Activated CD4-positive, alpha-beta T cell treated with anti-CD3 and anti-CD28 coated beads, Interleukin-2, amount 50 U/mL, for 48 hours (primary cell): ENCODE results near the gene TSHZ2.

Experiments
- DNase-seq, 2 experiments: peaks; one replicate each; pipeline ENCODE4 v3.0.0-alpha.2; 2020

The TSHZ2 gene

DNA sequence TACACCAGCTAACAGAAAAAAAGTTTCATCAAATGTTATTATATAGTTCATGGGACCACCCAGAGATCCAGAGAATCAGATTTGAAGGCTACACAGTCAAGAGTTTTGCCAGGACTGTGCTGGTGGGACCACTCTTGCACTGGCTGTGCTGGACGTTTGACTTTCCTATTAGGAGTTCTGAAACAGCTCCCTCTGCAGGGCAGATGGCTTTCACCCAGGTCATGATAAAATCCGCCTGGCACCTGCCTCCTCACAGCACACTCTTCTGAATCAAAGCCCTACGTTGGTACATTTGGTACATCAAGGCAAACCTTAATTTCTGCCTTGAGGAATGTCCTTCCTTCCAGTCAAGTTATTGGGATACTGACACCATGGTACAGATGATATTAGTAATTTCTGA is 319.4 kb downstream of the TSHZ2 start:
- DNase-seq: peak; percentile 3 to 9

GRCh38 chr20:53292347-53292746 is 320.2 kb downstream of the TSHZ2 start:
- DNase-seq: no peak

DNA sequence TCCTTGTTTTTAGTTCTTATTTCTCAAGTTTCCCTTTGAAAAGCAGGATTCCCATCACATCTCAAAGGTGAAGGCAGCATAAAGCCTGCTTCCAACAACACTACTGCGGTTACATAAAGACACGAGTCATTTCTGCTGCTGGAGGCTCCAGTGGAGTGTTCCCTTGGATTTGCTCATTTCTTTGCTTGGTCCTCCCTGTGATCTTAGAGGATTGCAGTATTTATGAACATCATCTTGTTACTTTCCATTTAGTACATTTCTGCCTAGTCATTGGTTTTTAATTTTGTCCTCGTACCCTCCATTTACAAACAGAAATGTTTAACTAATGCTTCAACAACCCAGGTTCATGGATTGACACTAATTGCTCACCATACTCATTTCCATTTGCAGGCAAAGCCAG is 322.6 kb downstream of the TSHZ2 start:
- DNase-seq: no peak

DNA sequence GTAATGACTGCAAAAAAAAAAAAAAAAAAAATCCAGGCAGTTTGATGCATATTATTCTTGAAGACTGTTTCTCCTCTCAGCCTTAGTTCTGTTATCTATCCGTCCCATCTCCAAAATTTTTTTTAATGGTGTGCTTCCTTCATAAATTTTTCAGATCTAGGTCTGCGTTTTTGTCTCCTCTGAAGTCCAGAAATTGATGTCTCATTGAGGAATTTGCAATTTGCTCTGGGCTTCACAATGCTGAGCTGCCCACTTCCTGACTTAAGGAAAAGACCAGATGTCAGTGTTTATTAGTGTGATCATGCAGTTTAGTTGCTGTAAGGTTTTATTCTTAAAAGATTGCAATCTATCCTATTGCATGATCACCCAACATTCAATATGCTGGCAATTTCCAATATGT is 323.9 kb downstream of the TSHZ2 start:
- DNase-seq: no peak

- no peak for DNase-seq
Observed at GRCh38 chr20:53296451-53297153, 324.4 kb downstream of the TSHZ2 start.

- DNase-seq: no peak
Observed at GRCh38 chr20:53297154-53297529, 325.0 kb downstream of the TSHZ2 start.

- DNase-seq: no peak
Observed at GRCh38 chr20:53298260-53298659, 326.1 kb downstream of the TSHZ2 start.

- no peak for DNase-seq
Observed at GRCh38 chr20:53298911-53299310, 326.8 kb downstream of the TSHZ2 start.

DNA sequence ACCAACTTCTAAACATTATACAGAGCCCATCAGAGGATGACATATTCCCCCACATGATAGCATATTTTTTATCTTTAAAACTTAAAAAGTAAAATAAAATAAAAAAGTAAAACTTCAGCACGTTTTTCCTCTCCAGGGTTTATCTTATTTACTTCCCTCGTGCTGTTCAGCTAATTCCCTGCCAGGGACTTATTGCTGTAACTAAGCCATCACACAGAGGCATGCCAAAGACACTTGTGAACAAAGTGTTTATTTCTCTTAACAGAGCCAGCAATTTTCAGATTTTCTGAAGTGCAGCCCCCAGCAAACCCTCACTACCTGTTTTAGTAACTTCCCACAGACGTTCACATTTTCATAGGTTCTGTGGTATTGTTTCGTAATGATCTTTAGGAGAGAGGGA is 327.7 kb downstream of the TSHZ2 start:
- DNase-seq: no peak

GRCh38 chr20:53301869-53302268 is 329.7 kb downstream of the TSHZ2 start:
- DNase-seq: no peak

GRCh38 chr20:53302695-53303412 is 330.7 kb downstream of the TSHZ2 start:
- no peak for DNase-seq

DNA sequence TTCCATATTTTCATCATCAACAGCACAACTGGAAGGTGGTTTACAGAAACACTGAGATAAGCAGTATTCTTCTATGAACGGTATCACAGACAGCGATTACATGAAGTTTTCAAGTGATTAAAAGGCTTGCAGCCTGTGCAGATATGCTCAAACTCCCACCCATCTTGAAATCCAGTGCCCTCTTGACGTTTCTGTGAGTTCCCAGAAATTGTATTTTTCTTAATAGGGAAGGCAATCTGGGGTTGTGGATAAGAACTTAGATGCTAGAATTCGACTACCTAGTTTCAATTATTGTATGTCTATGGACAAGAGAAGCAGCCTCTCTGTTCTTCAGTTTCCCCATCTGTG is 331.2 kb downstream of the TSHZ2 start:
- no peak for DNase-seq

DNA sequence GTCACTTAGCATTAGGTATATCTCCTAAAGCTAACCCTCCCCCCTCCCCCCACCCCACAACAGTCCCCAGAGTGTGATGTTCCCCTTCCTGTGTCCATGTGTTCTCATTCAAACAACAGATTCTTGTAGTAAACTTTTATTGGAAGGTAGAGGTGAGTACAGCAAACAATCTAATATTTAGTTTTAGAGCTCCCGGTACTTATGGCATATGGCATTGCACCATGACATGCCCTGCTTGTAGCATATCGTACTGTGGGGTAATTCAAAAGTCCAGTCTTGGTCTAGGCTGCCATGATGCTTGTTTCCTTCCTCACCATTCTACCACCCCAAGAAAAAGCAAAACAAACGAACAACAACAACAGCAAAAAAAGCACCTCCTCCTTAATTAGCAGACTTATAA is 332.0 kb downstream of the TSHZ2 start:
- DNase-seq: no peak

DNA sequence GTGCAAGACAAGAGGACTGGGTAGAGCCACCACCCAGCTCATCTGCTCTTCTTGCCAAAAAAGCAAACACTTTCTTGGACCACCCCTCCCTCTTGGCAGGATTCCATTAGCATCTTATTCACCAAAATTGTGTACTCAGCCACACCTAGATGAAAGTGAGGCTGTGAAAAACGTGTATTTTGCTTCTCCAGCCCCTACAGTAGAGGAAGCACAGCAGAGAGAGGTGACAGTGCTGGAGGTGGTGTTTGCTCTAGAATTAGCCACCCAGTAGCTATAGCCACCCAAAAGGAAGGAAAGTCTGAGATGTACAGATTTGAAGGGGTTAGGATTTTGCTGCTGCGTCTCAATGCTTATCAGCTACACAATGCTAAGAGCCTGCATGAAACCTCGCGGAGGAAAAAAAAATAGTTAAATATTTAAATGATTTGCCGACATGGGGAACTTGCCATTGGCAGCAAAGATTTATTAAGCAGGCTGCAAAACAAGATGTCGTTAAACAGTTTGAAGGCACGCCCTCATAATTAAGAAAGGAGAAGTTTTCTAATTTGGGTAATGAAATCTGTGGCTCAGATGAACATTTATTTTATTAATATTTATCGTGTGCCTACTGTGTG is 334.1 kb downstream of the TSHZ2 start:
- no peak for DNase-seq

DNA sequence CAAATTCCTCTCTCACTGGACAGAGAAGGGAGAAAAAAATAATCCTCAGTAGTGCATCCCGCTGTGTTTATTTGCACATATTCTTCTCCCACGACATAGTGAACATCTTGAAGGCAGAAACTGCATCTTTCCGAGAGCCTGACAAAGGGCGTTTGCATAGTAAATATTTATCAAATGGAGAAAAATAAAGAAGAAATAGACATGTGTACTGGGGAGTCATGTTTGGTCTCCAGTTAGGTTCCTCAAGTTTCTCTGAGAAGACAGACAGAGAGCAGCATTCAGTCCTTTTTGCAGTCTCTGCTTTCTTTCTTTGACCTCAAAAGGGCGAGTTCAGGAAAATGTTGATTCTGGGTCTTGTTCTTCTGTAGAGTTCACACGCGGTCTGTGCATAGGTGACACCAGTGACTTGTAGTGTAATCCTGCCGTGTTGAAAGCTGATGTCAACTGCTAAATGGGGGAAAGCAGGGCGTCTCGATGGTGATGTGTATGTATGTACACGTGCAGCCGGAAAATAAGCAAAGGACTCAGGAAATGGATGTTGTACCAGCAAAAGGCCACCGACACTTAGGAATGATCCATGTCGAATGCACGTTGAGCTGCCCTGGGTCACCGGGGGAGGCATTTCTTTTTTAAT is 335.9 kb downstream of the TSHZ2 start:
- DNase-seq: no peak

DNA sequence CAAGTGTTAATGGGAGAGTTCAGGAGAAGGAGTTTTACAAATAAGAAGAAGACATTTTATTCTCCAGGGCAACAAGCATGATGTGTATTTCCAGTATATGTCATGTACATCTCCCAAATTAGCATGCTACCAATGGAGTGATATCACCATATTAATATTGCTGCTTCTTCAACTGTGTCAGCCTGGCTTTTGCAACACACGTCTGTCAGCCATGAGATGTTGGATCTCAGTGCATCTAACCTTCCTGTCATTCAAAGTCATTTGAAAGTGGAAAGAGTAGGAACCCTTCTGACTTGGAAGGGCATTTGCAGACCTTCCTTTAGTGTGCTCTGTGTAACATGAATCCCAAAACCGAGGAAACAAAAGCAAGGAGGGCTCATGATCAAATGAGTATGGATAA is 337.4 kb downstream of the TSHZ2 start:
- no peak for DNase-seq

- no peak for DNase-seq
Observed at GRCh38 chr20:53312957-53313356, 340.8 kb downstream of the TSHZ2 start.

GRCh38 chr20:53316206-53316937 is 344.2 kb downstream of the TSHZ2 start:
- no peak for DNase-seq

DNA sequence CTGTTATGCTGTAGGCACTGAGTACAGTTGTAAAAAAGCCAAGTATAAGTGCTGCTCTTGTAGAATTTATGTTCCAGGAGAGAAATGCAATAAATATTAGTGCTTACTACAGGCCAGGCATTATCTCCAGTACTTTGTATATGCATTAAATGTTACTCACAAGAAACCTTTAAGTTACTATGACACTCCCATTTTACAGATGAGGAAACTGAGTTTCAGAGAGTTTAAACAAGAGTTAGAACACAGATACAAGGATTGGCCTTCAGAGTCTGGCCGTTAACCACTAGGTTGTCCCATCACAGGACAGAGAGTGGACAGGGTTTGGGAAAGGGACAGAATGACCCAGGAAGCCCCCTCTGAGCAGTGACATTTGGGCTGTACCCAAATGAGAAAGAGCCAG is 347.0 kb downstream of the TSHZ2 start:
- DNase-seq: no peak

DNA sequence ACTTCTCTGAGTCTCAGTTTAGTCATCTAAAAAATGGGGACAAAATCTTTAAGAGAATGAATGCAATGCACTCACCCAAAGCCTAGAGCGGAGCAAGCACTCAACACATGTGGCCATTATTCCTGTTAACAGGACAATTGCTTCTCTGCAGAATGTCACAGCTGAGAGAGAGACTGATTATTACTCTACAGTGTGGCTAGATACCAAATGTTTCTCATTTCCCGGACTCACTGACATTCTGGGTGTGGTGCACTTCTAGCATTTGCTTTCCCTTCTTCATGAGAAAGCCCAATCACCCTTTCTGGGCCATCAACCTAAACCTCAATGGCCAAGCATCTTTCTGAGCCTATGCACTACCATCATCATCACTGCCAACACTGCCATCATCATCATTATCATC is 347.6 kb downstream of the TSHZ2 start:
- DNase-seq: no peak

DNA sequence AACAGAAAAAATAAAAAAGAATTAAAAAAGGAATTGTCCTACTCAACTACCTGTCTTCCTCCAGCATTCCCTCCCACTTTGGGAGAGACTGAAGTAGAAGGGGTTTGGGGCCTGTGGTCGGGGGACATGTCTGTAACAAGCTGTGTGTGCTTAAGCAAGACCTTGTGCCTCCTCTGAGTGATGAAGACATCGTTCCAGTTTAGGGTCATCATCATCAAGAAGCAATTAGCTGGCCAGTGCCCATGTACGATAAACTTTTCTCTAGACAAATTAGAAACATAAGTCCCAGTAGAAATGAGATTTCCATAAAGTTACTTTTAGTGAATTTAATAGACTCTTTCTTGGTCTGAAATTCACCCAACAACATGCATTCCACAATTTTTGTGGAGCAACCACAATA is 348.5 kb downstream of the TSHZ2 start:
- no peak for DNase-seq

- DNase-seq: no peak
Observed at GRCh38 chr20:53321596-53321995, 349.4 kb downstream of the TSHZ2 start.

- DNase-seq: peak; percentile 17 to 26
Observed at GRCh38 chr20:53322651-53323050, 350.5 kb downstream of the TSHZ2 start.
